Measurements from ENCODE around the gene ESYT3.

Gene ESYT3, protein sequence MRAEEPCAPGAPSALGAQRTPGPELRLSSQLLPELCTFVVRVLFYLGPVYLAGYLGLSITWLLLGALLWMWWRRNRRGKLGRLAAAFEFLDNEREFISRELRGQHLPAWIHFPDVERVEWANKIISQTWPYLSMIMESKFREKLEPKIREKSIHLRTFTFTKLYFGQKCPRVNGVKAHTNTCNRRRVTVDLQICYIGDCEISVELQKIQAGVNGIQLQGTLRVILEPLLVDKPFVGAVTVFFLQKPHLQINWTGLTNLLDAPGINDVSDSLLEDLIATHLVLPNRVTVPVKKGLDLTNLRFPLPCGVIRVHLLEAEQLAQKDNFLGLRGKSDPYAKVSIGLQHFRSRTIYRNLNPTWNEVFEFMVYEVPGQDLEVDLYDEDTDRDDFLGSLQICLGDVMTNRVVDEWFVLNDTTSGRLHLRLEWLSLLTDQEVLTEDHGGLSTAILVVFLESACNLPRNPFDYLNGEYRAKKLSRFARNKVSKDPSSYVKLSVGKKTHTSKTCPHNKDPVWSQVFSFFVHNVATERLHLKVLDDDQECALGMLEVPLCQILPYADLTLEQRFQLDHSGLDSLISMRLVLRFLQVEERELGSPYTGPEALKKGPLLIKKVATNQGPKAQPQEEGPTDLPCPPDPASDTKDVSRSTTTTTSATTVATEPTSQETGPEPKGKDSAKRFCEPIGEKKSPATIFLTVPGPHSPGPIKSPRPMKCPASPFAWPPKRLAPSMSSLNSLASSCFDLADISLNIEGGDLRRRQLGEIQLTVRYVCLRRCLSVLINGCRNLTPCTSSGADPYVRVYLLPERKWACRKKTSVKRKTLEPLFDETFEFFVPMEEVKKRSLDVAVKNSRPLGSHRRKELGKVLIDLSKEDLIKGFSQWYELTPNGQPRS

DNA sequence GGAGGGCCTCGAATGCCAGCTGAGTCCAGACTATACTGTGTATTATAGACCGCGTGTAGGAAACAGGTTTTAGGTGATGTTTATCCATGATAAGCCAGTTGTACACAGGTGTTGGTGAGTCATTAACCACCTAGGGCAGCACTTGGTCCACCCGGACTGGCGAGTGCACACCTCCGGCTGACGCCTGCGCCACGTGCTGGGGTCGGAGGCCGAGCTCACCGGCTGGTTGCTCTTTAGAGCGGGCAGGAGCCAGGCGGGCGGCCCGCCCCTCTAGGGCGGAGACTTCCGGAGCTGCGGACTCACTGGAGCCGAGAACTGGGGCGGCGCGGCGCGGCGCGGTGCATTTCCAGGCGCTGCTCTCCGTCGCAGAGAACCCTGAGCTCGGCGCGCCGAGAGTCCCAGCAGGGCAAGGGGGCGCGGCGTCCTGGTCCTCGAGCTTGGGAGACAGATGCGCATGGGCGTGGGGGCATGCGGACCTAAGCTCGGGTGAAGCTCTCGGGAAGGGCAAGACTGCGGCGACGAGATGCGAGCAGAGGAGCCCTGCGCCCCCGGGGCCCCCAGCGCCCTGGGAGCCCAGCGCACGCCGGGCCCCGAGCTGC is at the start of gene ESYT3:
ESYT3 (plus strand) TSS at position 341 of the 599 bp plus-strand sequence; CDS start at position 524, 183 bp downstream.
- peak; percentile 6 for DNase-seq

DNA sequence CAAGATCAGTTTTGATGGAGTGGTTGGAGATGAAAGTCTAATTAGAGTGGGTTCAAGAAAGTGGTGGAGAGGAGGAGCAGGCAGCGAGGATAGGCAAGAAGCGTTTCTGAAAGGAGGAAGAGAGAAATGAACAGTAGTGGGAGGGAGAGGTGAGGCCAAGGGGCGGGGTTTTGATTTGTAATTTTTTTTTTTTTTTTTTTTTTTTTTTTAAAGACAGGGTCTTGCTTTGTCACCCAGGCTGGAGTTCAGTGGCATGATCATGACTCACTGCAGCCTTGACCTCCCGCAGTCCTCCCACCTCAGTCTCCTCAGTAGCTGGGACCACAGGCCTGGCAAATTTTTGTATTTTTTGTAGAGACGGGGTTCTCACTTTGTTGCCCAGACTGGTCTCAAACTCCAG is 49.4 kb upstream of the ESYT3 start:
- DNase-seq: no peak

DNA sequence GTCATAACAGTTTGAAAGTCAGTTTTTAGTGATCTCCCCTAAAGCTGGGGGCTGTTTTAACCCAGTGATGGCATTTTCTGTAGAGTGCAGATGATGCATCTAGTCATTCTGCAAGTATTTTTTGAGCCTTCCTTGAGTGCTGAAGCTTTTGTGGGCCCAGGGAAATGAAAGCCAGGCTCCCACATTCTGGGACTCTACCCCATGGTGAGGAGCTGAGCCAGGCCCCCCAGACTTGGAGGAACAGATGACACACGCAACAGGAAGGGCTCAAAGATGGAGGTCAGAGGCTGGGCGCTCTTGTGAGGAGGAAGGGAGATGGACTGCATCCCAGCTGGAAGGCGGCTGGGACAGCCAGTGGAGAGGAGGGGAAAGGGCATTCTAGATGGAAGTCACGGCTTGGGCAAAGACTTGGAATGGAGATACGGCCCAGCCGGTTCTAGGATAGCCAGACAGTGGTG is 45.2 kb upstream of the ESYT3 start:
- no peak for DNase-seq

DNA sequence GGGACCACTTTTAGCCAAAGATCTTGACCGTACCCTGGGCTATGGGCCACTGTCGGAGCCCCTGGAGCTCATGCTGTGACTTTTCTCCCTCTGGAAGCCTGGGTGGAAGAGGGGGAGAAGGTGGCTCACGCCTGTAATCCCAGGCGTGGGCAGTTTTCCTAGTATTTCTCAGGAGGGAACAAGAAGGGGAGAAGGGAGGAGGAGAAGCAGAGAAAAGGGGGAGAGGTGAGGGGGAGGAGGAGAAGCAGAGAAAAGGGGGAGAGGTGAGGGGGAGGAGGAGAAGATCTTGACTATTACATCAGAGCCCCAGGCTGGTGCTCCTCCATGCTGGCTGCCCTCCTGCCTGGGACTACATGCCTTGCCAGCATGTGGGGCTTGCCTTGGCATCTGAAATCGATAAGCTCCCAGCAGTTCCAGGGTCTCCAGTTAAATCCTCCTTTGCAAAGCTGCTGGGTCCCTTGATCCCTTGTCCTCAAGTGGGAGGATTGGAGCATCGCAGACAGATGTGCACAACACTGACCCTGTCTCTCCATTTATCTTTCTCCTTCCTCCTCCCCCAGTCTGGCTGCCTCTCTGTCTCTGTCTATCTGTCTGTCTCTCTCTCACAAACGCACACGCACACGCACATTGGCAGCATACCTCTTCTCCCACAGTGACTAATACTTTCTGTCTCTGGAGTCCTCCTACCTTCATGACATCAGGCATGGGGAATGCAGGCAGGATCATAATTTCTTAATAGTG is 44.4 kb upstream of the ESYT3 start:
- DNase-seq: no peak

DNA sequence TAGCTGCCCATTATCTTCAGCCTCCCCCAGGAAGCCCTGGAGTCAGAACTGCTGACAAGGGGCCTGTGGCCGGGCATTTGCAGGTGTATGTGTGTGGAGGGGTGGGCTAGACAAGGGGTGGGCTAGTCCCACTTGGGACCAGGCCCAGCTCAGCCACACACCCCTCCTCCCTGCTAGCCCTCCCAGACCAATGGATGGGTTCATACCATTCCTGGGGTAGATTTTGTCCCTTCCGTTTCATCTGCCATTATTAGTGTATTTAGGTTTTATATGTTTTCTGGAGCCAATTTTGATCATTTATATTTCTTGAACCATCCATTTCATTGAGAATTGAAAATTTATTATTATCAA is 43.9 kb upstream of the ESYT3 start:
- no peak for DNase-seq

DNA sequence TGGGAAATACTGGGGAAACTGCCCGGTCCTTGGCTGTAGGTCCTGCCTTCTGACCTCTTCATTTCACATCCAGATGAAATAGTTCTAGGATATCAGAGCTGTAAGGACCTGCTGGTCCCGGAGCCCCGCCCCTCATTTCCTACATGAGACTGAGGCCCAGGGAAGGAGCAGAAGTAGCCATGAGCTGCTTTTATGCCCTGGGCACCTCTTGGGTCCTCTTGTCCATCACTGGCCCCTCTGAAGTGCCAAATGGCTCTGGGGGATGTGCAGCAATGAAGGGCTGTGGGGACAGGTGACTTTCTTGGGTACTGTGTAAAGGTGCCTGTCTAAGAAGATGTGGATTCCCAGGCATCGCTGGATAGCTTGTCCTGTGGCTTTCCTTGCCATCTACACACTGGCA is 40.3 kb upstream of the ESYT3 start:
- no peak for DNase-seq

DNA sequence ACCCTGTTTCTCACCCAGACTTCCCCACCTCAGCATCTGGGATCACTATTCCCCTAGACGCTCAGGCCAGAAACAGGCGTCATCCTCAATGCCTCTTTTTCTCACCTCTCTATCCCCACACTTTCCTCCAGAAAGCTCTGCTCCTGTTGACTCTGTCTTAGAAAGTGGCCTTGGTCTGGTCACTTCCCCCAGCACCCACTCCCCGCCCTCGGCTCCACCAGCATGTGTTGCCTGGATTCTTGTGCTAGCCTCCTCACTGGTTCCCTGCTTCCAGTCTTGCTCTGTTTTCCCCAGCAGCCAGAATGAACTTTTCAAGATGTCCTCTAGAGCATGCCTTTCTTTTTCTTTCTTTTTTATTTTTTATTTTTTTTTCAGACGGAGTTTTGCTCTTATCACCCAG is 39.7 kb upstream of the ESYT3 start:
- DNase-seq: no peak

DNA sequence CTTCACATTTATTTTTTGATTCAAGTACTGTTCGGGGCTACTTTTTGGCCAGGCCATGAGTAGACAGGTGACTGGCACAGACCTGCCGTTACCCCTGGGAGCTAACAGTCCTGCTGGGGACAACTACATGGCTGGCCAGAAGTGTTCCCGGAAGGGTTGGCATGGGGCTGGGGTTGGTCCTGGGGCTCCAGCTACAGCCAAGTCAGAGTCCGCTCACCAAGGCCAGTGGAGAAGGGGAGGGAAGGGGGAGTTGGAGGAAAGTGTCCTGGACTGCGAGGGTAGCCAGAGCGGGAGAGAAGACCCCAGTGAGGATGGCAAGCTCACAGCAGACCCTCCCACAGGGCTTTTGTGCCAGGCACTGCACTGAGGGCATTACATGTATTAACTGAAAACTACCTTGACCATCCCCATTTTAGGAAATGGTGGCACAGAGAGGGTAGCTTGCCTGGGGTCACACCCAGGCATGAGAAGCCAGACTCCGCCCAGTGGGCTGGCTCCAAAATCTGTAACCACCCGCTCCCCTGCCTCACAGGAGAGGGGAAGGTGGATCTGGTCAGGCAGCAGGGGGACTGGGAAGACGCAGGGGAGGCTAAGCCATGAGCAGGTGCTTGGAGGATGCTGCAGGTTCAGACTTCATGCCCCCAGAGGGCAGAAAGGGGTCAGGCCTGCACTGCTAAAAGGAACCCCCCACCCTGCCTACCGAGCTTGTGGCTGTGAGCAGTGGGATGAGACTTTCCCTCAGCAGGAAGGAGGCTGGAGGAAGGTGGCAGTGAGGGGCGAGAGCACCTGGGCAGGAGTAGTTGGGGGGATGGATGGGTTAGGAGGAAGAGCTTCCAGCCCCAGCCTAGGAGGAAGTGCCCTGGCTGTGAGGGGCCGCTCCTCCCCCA is 38.3 kb upstream of the ESYT3 start:
- DNase-seq: no peak

DNA sequence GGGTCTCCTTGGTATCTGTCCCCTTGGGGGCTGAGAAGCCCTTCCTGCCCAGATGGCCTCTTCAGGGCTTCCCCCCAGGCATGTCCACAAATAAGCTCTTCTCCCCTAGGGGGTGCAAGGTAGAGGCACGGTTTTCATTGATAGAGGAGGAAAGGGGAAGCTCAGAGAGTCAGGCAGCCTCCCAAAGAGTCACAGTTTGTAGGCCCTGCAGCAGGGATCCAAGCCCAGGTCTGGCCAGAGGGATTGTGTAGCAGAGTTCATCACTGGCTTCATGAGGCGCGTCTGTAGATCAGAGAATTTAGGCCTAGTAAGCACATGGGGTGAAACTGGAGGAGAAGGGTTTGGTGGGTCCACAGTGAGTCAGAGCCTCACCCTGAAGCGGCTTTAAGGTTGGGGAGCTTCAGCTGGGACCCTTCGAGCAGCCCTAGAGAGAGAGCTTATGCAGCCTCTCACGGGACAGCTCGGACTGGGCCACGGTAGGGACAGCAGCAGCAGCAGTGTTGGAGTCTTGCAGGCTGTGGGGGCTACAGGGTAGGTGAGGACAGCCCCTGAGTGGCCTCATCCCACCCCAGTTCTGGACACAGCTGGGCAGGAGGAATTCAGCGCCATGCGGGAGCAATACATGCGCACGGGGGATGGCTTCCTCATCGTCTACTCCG is 37.5 kb upstream of the ESYT3 start:
- DNase-seq: no peak

DNA sequence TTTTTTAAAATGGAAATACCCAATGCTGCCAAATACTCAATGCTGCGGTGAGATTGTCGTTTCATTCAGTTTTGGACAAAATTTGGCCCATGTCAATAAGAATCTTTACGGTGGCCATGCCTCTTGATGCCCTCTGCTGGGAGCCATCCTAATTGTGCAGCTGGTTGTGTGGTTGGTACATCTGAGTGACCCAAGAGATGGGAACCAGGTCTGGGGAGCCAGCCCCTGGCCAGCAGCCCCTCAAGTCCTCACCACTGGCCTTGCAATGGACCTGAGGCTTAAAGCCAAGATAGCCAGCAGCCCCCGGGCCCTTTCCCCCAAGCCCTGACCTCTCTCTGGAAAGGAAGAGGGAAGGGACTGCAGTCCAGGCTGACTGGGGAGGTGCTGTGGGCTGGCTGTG is 36.4 kb upstream of the ESYT3 start:
- DNase-seq: no peak

DNA sequence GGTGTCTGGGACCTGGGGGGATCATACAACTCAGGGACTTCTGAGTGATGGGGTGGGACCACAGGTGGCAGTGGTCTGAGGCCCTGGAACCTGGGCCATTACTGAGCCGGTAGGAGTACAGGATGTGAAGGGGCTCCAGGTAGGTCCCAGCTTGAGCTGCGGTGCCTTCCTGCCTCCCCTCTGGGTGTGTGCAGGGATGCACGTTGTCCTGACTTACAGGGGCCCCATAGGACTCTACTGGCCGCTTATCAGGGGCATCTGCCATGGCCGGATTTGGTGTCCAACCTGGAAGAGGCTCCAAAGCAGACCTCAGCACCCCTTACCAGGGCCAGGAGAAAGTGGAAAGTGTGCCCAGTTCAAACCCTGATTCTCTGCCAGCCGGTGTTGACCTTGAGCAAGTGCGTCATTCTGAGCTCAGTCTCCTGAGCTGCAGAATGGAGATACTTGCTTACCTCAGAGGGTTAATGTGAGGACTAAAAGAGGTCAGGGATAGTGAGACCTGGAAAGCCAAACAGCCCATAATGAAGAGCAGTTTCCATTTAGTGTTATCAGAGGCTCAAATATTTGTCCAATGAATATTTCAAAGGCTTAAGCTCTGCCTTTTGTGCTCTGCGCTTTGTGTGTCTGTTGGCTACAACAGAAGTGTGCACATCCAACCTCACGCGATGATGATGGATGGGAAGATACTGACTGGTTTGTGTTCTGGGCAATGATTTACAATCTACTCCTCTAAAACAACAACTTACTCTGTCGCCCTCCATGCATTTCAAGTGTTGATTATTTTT is 35.4 kb upstream of the ESYT3 start:
- DNase-seq: no peak

DNA sequence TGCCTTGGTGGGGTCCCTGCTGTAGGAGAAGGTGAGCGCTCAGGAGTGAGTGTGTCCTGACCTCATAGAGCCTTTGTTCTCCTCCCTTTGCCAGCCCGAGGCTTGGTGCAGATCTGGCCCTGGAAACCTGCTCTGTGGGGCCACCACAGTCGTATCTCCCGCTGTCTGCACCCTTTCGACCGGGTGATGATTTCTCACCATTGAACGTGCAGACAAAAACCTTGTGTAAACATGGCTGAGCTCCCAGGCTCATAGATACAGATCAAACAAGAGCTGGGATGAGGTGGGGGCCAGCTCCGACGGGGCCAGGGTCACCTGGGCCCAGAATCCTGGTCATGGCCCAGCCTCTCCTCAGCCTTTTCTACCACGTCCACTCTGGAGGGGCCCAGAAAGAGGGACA is 34.6 kb upstream of the ESYT3 start:
- DNase-seq: no peak

DNA sequence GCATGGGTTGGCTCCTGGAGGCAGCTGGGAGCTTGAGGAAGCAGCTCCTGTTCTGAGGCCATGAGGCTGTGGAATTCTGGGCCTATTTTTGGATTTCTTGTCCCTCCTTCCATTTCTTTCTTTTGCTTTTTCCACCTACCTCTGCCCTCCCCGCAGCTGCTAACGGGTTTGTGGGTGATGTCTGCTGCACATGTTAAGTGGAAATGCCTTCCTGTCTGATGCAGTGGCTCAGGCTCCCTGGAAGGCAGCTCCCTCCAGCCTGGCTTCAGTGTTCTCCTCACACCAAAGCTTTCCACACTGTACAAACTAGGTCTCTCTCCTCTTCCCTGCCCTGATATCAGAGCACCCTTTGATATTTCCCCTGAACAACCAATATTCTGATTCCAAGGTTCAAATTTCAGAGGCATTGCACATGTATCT is 33.8 kb upstream of the ESYT3 start:
- DNase-seq: no peak

DNA sequence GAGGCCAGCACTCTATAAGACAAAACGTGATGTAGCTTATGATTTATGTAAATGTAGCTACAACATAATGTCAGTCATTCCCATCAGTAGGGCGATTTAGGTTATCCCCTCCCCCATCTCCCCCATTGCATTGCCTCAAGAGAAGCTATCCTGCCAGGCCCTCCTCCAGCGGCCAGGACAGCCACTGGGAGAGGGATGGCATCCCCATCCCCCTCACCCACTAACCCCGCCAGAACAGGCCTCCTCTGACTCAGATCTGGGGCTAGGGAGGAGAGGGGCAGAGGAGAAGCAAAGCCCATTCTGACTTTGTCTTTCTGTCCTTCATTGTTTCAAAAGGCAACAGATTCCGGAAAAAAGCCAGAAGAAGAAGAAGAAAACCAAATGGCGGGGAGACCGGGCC is 32.6 kb upstream of the ESYT3 start:
- no peak for DNase-seq

DNA sequence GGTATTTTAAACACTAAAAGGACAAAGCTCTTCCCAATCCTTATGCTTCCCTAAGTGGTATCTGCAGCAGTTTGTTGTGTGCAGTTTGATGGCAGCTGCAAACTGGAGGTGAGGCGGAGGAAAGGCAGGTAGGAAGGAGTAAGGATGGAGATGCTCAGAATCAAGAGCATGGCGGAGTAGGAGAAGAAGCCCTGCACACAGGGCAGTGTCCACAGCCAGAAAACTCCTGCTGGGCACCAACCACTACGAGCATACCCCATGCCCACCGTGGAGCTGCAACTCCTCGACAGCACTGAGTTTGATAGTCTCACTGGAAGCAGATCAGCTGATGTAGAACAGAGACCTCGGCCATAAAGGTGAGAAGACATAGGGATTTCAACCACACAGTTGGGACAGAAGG is 30.3 kb upstream of the ESYT3 start:
- no peak for DNase-seq

DNA sequence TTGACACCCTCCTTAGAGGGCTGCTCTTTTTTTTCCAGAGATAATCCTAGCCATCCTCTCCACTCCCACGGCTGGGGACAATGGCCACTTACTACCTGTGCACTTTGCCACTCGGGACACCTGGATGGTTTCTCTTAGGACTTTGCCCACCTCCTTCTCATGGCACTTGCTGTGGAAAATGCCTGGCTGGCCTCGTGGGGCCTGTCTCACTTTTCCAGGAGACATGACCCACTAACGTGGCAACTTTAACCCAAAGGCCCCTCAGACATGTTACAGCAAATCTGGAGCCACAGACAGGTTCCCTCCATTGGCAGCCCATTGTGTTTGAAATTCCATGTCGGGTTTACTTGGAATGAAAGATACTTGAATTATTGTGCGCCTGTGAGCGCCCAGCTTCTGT is 29.4 kb upstream of the ESYT3 start:
- no peak for DNase-seq

DNA sequence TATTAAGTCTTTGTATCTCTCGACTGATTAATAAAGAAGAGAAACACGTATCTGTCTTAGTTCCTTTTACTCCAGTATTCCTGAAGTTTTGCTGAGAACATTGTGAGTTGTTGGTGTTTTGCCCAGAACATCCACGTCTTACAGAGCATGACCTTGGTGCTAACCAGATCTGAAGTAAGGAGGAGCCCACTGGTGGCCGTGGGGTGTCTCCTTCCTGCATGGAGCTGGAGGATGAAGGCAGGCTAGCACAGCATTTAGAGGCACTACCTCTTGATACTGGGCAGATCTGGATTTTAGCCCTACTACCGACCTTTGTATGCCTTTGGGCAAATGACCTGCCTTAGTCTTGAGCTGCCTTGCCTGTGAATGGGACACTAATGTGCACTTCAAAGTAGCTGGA is 28.9 kb upstream of the ESYT3 start:
- no peak for DNase-seq

DNA sequence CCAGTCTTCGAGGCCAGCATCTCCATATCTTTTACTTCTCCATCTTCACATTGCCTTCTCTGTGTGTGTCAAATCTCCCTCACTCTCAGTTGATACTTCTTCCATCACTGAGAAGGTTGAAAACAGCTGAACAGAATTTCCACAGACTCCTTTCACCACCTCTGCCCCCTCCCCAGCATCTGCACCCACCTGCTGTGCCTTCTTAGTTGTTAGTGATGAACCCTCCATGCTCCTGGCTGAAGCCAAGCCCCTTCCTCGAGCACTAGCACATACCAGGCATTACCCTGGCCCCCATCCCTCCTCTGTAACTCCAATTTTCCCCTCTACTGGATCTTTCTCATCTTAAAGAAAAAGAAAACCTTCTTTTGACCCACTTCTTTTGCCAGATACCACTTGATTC is 27.8 kb upstream of the ESYT3 start:
- no peak for DNase-seq

DNA sequence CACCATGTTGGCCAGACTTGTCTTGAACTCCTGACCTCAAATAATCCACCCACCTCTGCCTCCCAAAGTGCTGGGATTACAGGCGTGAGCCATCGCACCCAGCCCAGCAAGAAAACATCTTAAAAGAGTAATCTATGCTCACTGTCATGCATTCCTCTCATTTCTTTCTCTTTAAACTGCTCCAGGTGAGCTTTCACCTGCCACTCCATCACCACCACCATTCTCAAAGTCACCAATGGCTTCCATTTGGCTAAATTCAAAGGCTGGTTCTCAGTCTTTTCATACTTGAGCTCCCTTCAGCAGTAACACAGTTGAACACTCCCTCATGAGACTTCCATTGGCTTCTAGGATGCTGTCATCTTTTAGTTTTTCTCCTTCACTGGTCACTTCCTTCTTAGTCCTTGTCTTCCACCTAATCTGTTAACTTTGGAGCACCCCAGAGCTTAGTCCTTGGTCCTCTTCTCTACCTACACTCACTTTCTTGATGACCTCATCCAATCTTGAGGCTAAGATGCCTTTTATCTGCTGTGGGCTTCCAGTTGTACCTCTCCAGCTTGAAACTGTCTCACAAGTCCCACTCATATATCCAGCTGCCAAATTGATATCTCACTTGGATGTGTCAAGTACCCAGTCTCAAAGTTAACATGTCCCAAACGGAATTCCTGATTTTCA is 27.0 kb upstream of the ESYT3 start:
- DNase-seq: no peak

Measured in NCI-H1436 (cell line).